Measurements from ENCODE around the gene ZNF521. TPM values are rescaled to one million over a fixed set of nuclear protein-coding genes. Genes with fewer than 3 reads are reported as not detected.

ZNF521 gene
- total and polyA plus RNA-seq, 10 donors: 2.9 to 136 (median 71.8) TPM

GRCh38 chr18:25181993-25182392, 170.0 kb downstream of the ZNF521 start:
- intact Hi-C loops (cut with DNase I; ENCODE audit: low total_unique reads): no loop called here
- H3K36me3 ChIP-seq: no peaks in the 10 kb centered on the region
- TF ChIP-seq POLR2AphosphoS5 (IDR thresholded peaks at IDR 0.05) (no peak), CTCF (IDR thresholded peaks at IDR 0.05 in 8 of 11, conservative IDR thresholded peaks at IDR 0.05 in 3 of 11) (no peak)
- H3K4me3 ChIP-seq: no peak overlapping the region
- no peak overlapping the region for H3K27ac ChIP-seq
- no peaks in the 10 kb centered on the region for H3K27me3 ChIP-seq (replicated peaks in 1 of 7)
- WGBS, 5 donors: 85 to 99% (median 95%) methylated on average over 2 of the region's 2 CpGs
- peaks cover 0 to 12% (median 0%) of the 10 kb centered on the region in 6 donors for H3K4me1 ChIP-seq
- no peak for DNase-seq
- no peaks in the 10 kb centered on the region for H3K9me3 ChIP-seq

- Histone ChIP-seq H3K27me3 (replicated peaks in 1 of 7) (no peaks in the 10 kb centered on the region), H3K36me3 (no peaks in the 10 kb centered on the region), H3K9me3 (no peaks in the 10 kb centered on the region), H3K27ac (no peak overlapping the region), H3K4me1 (peaks cover 0 to 12% (median 0%) of the 10 kb centered on the region in 6 donors), H3K4me3 (no peak overlapping the region)
- no peak for TF ChIP-seq CTCF (IDR thresholded peaks at IDR 0.05 in 8 of 11, conservative IDR thresholded peaks at IDR 0.05 in 3 of 11)
- no peak for TF ChIP-seq POLR2A (IDR thresholded peaks at IDR 0.05)
- TF ChIP-seq POLR2AphosphoS5 (IDR thresholded peaks at IDR 0.05): no peak
- whole genome bisulfite sequencing, 5 donors: 68 to 90% (median 78%) methylated on average over 3 of the region's 3 CpGs
- DNase-seq: no peak
- intact Hi-C loops (cut with DNase I; ENCODE audit: low total_unique reads): no loop called here
Observed at GRCh38 chr18:25181581-25181980, 170.4 kb downstream of the ZNF521 start.

GRCh38 chr18:25180973-25181548, 170.9 kb downstream of the ZNF521 start:
- no peak for DNase-seq
- Histone ChIP-seq H3K4me1 (peaks cover 0 to 12% (median 0%) of the 10 kb centered on the region in 6 donors), H3K27me3 (replicated peaks in 1 of 7) (no peaks in the 10 kb centered on the region), H3K4me3 (no peak overlapping the region), H3K27ac (peak overlapping the region in 2 of 8 donors; percentile 4 to 22), H3K9me3 (no peaks in the 10 kb centered on the region), H3K36me3 (no peaks in the 10 kb centered on the region)
- intact Hi-C loops (cut with DNase I; ENCODE audit: low total_unique reads): no loop called here
- TF ChIP-seq POLR2AphosphoS5 (IDR thresholded peaks at IDR 0.05) (no peak), CTCF (IDR thresholded peaks at IDR 0.05 in 8 of 11, conservative IDR thresholded peaks at IDR 0.05 in 3 of 11) (no peak), POLR2A (IDR thresholded peaks at IDR 0.05) (no peak)
- WGBS, 5 donors: 60 to 79% (median 67%) methylated on average over 6 of the region's 6 CpGs

GRCh38 chr18:25177631-25178030, 174.3 kb downstream of the ZNF521 start:
- no peak for DNase-seq
- H3K36me3 ChIP-seq: no peaks in the 10 kb centered on the region
- intact Hi-C loops (cut with DNase I; ENCODE audit: low total_unique reads): no loop called here
- no peak for TF ChIP-seq POLR2AphosphoS5 (IDR thresholded peaks at IDR 0.05)
- no peak for TF ChIP-seq CTCF (IDR thresholded peaks at IDR 0.05 in 8 of 11, conservative IDR thresholded peaks at IDR 0.05 in 3 of 11)
- no peak for TF ChIP-seq POLR2A (IDR thresholded peaks at IDR 0.05)
- WGBS, 5 donors: 68 to 88% (median 80%) methylated on average over 3 of the region's 3 CpGs
- H3K27me3 ChIP-seq (replicated peaks in 1 of 7): no peaks in the 10 kb centered on the region
- peaks cover 0 to 12% (median 0%) of the 10 kb centered on the region in 6 donors for H3K4me1 ChIP-seq
- no peak overlapping the region for H3K4me3 ChIP-seq
- no peaks in the 10 kb centered on the region for H3K9me3 ChIP-seq
- no peak overlapping the region for H3K27ac ChIP-seq
